ENCODE results near the gene JPT1.
"Not testable (repeated sequence)": the region's sequence is repeated elsewhere in the genome, so short reads cannot be mapped to it uniquely, and the experiment has no call there.

JPT1 gene

GRCh38 chr17:75133001-75133400, 21.3 kb downstream of the JPT1 start:
- H3K4me3 ChIP-seq (ENCODE audit: low read depth, low read length), result no peak overlapping the region
- DNase-seq (ENCODE audit: low read depth), result peak; percentile 61
- TF ChIP-seq, protein P1, sequence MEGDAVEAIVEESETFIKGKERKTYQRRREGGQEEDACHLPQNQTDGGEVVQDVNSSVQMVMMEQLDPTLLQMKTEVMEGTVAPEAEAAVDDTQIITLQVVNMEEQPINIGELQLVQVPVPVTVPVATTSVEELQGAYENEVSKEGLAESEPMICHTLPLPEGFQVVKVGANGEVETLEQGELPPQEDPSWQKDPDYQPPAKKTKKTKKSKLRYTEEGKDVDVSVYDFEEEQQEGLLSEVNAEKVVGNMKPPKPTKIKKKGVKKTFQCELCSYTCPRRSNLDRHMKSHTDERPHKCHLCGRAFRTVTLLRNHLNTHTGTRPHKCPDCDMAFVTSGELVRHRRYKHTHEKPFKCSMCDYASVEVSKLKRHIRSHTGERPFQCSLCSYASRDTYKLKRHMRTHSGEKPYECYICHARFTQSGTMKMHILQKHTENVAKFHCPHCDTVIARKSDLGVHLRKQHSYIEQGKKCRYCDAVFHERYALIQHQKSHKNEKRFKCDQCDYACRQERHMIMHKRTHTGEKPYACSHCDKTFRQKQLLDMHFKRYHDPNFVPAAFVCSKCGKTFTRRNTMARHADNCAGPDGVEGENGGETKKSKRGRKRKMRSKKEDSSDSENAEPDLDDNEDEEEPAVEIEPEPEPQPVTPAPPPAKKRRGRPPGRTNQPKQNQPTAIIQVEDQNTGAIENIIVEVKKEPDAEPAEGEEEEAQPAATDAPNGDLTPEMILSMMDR (IDR thresholded peaks at IDR 0.05; ENCODE audit: control insufficient read depth, extremely low read depth, insufficient read depth), result no peak

GRCh38 chr17:75132018-75133000, 22.0 kb downstream of the JPT1 start:
- not testable (repeated sequence) for DNase-seq (ENCODE audit: low read depth)
- H3K4me3 ChIP-seq (ENCODE audit: low read depth, low read length), result peak overlapping the region; percentile 84

- no peak for DNase-seq (ENCODE audit: low read depth)
- TF ChIP-seq, protein P1 (IDR thresholded peaks at IDR 0.05; ENCODE audit: control insufficient read depth, extremely low read depth, insufficient read depth), result peak; percentile 71
- peak within 1 kb of the TSS; percentile 84 for H3K4me3 ChIP-seq (ENCODE audit: low read depth, low read length)
Observed at GRCh38 chr17:75131278-75132017, 22.9 kb downstream of the JPT1 start, which contains the start of gene NT5C. TSS of gene NT5C (minus strand) at chr17:75131742. CDS start at chr17:75131707, 35 bp downstream.

GRCh38 chr17:75130632-75131277, 23.6 kb downstream of the JPT1 start:
- TF ChIP-seq, protein P1 (IDR thresholded peaks at IDR 0.05; ENCODE audit: control insufficient read depth, extremely low read depth, insufficient read depth), result peak; percentile 51
- no peak for DNase-seq (ENCODE audit: low read depth)
- peak overlapping the region; percentile 84 for H3K4me3 ChIP-seq (ENCODE audit: low read depth, low read length)

- H3K4me3 ChIP-seq (ENCODE audit: low read depth, low read length), result no peak overlapping the region; the same call in 1 of the 2 replicates
- DNase-seq (ENCODE audit: low read depth), result no peak
- TF ChIP-seq, protein P1 (IDR thresholded peaks at IDR 0.05; ENCODE audit: control insufficient read depth, extremely low read depth, insufficient read depth), result no peak
Observed at GRCh38 chr17:75130059-75130631, 24.2 kb downstream of the JPT1 start.

DNA sequence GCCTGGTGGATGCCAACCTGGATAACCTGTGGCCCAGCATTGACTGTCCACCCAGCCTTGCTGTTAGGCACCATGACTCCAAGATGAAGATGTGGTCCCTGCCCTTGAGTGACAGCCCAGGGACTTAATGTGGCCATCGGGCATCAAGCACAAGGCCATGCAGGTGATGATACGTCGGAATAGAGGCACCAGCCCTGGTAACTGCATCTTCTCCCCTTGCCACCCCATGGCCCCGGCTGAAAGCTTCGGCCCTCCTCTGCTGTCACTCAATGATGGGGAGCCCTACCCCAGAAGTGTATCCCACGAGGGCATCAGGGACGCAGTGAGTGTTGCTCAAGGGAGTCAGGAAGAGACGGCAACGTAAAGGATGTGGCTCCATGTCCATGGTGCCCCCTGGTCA, 24.7 kb downstream of the JPT1 start:
- DNase-seq (ENCODE audit: low read depth), result no peak
- H3K4me3 ChIP-seq (ENCODE audit: low read depth, low read length), result no peak overlapping the region
- TF ChIP-seq, protein P1 (IDR thresholded peaks at IDR 0.05; ENCODE audit: control insufficient read depth, extremely low read depth, insufficient read depth), result no peak
